IPS DF 4.7 (cell line): ENCODE data around the gene JPH3.

Source experiments
- DNase-seq: peaks from one replicate; pipeline ENCODE4 v3.0.0-alpha.2; 2013; ENCODE audit warnings: low spot score; ENCODE audit errors: extremely low read depth

The JPH3 gene

GRCh38 chr16:87695534-87695933, 93.2 kb downstream of the JPH3 start:
- no peak for DNase-seq

- no peak for DNase-seq
Observed at GRCh38 chr16:87696726-87697125, 94.4 kb downstream of the JPH3 start.

GRCh38 chr16:87697256-87697655, 94.9 kb downstream of the JPH3 start:
- DNase-seq = no peak

- DNase-seq = no peak
Observed at GRCh38 chr16:87697792-87698191, 95.5 kb downstream of the JPH3 start.

GRCh38 chr16:87698241-87698640, 95.9 kb downstream of the JPH3 start:
- no peak for DNase-seq

- no peak for DNase-seq
Observed at GRCh38 chr16:87698676-87699199, 96.4 kb downstream of the JPH3 start.

- DNase-seq = no peak
Observed at GRCh38 chr16:87700406-87701077, 98.2 kb downstream of the JPH3 start.

GRCh38 chr16:87701078-87701460, 98.8 kb downstream of the JPH3 start:
- no peak for DNase-seq

- no peak for DNase-seq
Observed at GRCh38 chr16:87701505-87701921, 99.2 kb downstream of the JPH3 start.

- no peak for DNase-seq
Observed at GRCh38 chr16:87702325-87702811, 100.1 kb downstream of the JPH3 start.

- no peak for DNase-seq
Observed at GRCh38 chr16:87703071-87703470, 100.8 kb downstream of the JPH3 start.

- DNase-seq = no peak
Observed at GRCh38 chr16:87703835-87704375, 101.6 kb downstream of the JPH3 start.

GRCh38 chr16:87704754-87705353, 102.5 kb downstream of the JPH3 start:
- DNase-seq = no peak

- no peak for DNase-seq
Observed at GRCh38 chr16:87705771-87706277, 103.5 kb downstream of the JPH3 start.

GRCh38 chr16:87706278-87707000, 104.1 kb downstream of the JPH3 start:
- no peak for DNase-seq

- no peak for DNase-seq
Observed at GRCh38 chr16:87707097-87707496, 104.8 kb downstream of the JPH3 start.

GRCh38 chr16:87707714-87708580, 105.6 kb downstream of the JPH3 start:
- DNase-seq = no peak

GRCh38 chr16:87708881-87709638, 106.8 kb downstream of the JPH3 start:
- no peak for DNase-seq

GRCh38 chr16:87709677-87710076, 107.4 kb downstream of the JPH3 start:
- no peak for DNase-seq

GRCh38 chr16:87710887-87711286, 108.6 kb downstream of the JPH3 start:
- DNase-seq = no peak
